GM19468 (cell line): ENCODE data around the gene POC1B.

Experiments used
- ATAC-seq: cut with Tn5 transposase; IDR thresholded peaks from one replicate; pipeline ENCODE4 v1.9.1; 2021; ENCODE audit warnings: mild to moderate bottlenecking, moderate library complexity, moderate number of reproducible peaks; ENCODE audit not compliant: unreplicated experiment; ENCODE audit errors: extremely low read depth

POC1B gene

GRCh38 chr12:89392391-89392790, 133.5 kb downstream of the POC1B start:
- no peak for ATAC-seq

DNA sequence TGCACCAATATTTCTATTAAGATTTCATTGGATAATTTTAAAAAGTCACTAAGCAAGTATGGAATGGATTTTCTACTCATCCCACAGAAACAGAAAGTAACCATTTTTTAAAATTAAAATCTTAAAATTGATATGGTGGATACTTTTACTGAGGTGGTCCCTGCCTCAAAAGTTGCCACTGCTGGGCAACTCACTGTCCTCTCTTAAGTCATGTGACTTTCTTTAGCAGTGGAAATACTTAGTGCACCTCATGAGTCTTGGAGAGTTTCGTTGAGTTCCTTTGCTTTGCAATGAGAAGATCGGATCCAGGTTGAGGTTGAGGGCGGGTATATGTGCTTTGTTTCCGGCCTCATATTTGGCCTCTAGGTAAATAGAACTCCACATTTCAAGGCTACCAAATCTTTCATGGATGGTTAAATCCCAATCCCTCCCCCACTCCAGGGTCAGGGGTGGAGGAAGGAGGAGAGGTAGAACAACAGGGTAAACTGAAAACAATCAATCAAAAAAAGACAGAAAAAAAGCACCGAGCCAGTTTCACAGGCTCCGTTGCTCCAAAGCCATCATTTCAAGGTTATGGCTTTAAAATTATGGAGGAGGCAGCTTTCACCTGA, 134.0 kb downstream of the POC1B start:
- no peak for ATAC-seq

- ATAC-seq = no peak
These were observed 134.8 kb downstream of the POC1B start for GRCh38 chr12:89390802-89391673.

- peak; percentile 33 for ATAC-seq
These were observed 135.8 kb downstream of the POC1B start for GRCh38 chr12:89389755-89390661.

DNA sequence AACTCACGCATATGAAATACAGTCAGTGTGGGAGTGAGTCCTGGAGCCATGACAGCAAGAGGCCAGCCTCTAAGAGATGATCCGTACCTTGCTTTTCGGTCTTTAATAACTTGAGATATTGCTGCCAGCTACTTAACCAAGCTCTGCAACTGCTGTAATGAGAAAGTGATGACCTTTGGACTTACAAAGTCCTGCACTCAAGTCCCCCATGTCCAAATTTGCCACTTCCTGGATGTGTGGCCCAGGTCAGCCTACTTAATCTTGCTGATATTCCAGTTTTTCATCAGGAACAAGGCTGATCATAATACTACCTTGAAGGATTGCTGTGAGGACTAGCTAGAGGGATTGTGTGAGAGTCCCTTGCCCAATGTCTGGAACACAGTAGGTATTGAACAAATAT, 139.7 kb downstream of the POC1B start:
- no peak for ATAC-seq

DNA sequence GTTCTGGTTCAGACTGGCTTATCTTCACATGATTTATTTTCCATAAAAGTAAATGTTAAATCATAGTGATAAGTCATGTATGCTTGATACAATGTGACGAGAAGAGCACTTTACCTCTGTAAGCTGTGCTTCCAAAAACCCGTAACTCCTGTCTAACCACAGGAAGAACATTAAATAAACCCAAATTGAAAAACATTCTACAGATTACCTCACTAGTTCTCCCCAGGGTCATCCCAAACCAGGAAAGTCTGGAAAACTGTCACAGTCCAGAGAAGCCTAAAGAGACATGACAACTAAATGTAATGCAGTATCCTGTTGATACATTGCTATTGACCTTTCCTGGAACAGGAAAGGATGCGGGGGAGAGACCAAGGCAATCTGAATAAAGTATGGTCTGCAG, 141.0 kb downstream of the POC1B start:
- no peak for ATAC-seq

GRCh38 chr12:89384050-89384758, 141.6 kb downstream of the POC1B start:
- ATAC-seq = no peak

DNA sequence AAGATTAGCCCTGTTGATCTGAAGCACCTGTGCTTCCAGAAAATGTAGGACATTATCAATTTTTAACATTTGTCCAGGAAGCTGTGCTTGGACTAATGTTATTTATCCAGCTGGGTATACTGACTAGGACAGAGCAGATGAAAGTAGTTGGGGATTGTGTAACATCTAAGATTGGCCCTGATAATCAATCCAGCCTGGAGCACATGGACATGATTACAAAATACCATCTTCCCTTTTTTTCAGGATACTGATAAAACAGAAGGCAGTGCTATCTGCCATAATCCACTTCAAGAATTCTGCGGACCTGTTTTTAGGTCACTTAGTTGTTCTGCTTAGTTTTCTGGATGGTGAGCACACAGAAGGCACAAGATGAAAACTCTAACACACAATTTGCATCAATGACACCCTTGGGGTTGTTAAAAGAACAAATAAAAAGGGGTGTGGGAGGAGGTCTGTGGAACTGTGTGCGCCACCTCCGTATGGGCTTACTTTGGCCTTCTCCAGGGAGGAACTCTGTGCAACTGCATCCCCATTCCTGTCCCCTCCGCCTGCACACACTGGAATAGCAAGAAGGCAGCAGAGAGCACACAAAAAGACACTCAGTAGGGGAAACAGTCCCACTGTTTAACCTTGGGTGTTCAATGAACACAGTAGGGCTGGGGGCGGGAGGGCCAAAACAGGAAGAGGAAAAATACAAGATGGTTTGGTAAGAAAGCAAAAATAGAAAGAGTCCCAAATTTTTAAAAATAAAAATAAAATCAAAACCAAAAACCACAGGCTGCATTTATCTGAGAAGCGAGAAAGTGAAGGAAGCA, 142.4 kb downstream of the POC1B start:
- ATAC-seq = no peak

DNA sequence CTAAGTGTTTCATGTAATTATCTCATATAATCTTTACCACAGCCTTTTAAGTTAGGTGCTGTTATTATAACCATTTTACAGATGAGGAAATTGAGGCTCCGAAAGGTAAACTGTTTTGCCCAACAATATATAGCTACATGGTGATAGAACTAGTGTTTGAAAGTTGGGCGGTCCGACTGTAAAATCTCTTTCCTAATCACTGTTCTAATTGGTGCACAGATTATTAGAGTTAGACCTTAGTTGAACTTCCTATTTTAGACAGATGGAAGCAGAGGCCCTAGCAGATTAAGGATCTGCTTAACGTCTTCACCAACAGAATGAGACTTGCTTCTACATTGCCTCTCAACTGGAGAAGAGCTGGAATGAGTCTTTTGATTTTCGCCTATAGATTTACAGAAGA, 143.5 kb downstream of the POC1B start:
- ATAC-seq = no peak

- no peak for ATAC-seq
These were observed 145.9 kb downstream of the POC1B start for GRCh38 chr12:89379839-89380467.

DNA sequence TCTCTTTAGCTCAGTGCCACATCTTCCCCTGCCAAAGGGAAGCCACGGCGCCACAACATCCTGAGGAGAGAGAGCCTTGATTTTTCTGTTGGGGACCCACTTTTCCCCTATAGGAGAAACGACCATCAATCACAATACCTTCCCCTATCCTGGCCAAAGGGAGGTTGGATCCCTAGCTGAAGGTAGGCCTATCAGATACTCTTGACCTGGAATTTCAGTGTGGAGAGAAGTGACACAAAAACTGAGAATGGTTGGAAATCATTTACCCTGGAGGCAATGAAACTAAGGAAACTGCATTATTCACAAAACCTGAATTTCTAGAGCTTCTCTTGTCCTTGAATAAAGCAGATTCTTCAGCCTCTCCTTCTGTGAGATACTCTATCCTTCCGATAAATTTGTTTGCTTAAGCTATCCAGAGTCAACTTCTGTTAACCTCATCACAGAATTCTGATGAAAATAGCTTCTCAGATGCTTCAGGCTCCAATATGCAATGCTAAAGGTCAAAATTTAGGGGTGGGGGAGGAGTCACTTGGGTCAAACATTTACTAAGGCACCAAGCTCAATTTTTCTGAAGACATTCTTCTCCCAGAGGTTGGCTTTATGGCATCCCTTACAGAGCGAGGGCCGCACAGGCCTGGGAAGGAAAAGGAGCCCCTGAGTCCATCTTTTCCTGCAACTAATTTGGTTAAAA, 146.6 kb downstream of the POC1B start:
- no peak for ATAC-seq

DNA sequence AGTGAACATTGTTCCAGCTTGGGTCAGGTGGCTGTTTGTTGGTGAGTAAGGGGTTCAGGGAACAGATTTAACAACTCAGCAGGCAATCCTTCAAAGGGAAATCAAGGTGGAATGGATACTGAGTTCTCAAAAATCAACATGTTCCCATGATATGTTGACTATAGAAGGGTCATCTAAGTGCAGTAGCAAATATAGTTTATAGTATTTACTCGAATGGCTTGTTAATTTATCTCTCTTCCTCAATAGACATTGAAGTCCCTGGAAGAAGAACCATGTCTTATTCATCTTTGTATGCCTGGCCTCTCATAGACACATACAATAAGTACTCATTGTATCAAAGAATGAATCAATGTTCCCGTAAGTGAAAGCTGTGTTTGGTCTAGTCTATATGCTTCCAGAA, 149.0 kb downstream of the POC1B start:
- no peak for ATAC-seq

DNA sequence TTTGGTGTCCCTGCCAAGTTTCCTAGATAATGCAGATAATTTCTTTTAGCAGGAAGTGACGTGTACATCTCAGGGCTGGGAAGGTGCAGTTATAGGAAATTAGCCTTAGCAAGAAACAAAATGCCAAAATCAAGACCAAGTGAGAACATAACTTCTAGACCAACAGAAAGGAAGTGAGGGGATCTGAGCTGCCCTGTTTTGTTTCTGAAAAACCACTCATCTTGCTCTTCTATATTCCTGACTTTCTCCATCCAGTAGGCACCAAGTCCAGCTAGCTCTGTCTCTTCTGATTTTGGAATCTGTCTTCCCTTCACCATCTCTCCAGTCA, 149.7 kb downstream of the POC1B start:
- ATAC-seq = no peak

DNA sequence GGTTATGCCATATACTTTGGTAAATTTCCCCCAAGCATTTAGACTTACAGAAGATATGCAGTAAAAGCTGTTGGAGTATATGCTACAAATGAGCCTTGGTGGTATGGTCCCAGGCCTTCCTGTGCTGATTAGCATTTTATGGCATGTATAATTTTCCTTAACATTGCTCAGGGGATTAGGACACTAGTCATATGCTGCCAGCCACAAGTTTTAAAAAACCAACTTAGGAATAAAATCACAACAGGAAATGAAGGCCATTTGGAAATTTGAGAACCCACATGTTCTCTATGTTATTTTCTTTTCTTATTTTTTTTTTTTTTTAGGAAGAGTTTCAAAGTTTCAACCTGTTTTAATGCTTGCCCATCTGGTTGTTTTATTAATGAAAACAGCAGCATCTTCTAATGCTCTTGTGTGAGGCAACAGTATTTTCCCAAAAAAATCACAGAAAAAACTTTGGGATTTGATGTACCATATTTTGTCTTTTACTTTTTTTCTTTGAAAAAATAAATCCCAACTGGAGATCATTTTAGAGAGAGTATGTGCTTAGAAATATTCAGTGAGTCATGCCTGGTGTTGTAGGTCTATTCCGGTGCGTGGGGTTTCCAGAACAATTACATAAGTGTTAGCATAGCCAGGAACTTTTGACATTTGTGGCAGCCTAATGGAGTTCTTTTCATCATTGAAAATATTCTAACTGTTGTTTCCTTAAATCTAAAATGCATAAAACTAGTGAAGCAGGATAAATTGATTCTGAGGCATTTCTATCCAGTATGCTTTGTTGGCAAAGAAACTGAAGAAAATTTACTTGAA, 151.9 kb downstream of the POC1B start:
- no peak for ATAC-seq

GRCh38 chr12:89372584-89373370, 153.1 kb downstream of the POC1B start:
- no peak for ATAC-seq

DNA sequence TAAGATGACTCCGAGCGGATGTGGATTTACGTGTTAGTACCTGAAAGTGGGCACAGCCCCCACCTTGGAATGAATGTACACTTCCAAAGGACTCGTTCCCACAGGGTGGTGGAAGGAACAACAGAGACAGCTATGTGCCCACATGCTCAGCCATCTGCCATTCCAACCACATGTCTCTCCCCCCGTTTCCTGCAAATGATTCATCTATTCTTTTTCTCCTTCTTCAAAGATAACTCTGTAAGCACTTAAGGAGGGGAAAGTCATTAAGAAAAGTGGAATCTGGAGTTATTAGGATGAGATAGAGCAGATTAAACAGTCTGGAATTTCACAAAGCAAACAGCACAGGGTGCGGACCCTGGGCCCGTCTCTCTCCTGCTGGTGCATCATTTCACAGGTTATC, 155.0 kb downstream of the POC1B start:
- no peak for ATAC-seq

DNA sequence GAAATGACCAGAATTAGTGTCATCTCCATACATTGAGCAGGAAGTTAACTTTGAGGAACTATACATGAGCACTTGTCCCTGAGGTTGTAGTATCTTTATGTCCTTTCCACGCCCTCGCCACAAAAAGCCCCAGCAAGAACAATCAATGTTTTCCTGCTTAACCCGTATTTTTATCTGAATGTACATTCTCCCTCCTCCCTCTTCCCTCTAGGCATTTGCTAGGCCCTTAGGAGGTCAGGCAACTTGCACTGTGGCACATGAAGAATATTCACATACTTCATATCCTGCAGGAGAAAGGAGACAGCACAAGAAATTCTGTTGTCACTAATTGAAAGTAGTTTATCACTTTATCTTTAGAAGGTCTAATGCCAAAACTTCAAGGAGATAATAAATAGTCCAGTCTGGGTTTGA, 155.4 kb downstream of the POC1B start:
- no peak for ATAC-seq
